Erythroblast (primary cell): Measurements from ENCODE around the gene RPL35.

ENCODE experiments used
- DNase-seq, 2 experiments: peaks; one replicate each; lab custom pipeline; 2025; lab: John Stamatoyannopoulos, UW
- GATA1 ChIP-seq: IDR thresholded peaks from 2 replicates; pipeline ENCODE4 v1.6.1; 2011; ENCODE audit warnings: low read depth, mild to moderate bottlenecking, control low read depth, low read length, moderate library complexity
- POLR2A ChIP-seq: IDR thresholded peaks from 2 replicates; pipeline ENCODE4 v1.6.1; 2011; ENCODE audit warnings: mild to moderate bottlenecking, low read length

The RPL35 gene

GRCh38 chr9:124809741-124810500 lies 51.8 kb downstream of the RPL35 start:
- TF ChIP-seq POLR2A: no peak
- no peak for TF ChIP-seq GATA1
- DNase-seq: no peak

DNA sequence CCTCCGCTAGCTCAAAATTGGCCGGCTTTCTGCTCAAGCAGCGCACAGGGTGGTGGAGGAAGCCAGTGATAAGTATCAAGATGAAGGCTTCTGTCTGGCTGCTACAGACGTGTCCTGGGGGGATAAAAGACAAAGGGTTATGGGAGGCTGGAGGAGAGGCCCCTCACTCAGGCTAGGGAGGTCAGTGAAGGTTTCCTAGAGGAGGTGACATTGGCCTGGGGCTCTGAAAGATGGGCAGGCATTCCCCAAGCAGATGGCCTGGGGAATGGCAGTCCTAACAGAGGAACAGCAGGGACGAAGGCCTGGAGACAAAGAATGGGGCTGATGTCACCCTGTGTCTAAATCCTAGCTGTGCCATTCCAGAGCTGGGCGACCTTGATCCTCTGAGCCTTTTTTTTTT lies 52.5 kb downstream of the RPL35 start:
- no peak for DNase-seq
- no peak for TF ChIP-seq GATA1
- TF ChIP-seq POLR2A: no peak

DNA sequence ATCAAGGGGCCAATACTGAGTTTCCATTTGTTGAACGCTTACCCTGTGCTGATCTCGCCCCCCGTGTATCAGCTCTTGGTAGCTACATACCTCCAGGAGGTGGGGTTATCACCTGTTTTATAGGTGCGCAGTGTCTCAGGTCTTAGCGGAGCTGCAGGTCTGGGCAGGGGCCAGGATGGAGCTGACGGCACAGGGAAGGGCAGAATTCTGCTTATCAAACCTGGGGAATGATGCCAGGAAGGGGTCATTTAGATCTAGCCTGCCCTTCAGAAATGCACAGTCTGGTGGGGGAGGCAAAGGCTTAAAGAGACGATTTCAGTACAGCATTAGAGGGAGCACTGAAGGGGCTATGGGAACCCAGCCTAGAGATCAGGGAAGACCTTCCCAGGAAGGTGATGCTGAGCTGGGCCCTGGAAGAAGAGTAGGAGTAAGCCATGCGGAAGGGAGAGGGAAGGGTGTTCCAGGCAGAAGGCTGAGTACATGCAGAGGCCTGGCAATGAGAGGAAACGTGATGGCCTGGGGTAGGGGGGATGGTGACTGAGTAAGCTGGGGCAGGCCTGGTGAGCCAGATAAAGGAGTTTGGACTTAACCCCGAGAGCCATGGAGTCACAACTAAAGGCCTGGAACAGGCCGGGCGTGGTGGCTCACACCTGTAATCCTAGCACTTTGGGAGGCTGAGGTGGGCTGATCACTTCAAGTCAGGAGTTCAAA lies 53.4 kb downstream of the RPL35 start:
- no peak for DNase-seq
- TF ChIP-seq GATA1: no peak
- no peak for TF ChIP-seq POLR2A
